Thymus (tissue), 11 donors: ENCODE measurements around the gene IL2RA. TPM values are rescaled to one million over a fixed set of nuclear protein-coding genes. Genes with fewer than 3 reads are reported as not detected.

ENCODE experiments used
- DNase-seq, 9 donors: peaks; one replicate each; pipeline ENCODE4 v3.0.0-alpha.2; 2013; ENCODE audit warnings: low spot score in 9 of 9, low read depth in 6 of 9, missing footprints in 1 of 9
- H3K27ac ChIP-seq, 2 donors: one replicate each; pipeline ENCODE4 v1.5.1; 2013; ENCODE audit warnings: control low read depth in 1 of 2, low read depth in 1 of 2, low read length in 1 of 2, mild to moderate bottlenecking in 1 of 2, moderate library complexity in 1 of 2
- H3K27me3 ChIP-seq, 2 donors: one replicate each; pipeline ENCODE4 v1.5.1; 2013; ENCODE audit warnings: low read length in 1 of 2; ENCODE audit not compliant: control insufficient read depth in 2 of 2, insufficient read depth in 1 of 2
- H3K36me3 ChIP-seq, 2 donors: one replicate each; pipeline ENCODE4 v1.5.1; 2013; ENCODE audit warnings: low read length in 1 of 2, mild to moderate bottlenecking in 1 of 2, moderate library complexity in 1 of 2; ENCODE audit not compliant: control insufficient read depth in 2 of 2, insufficient read depth in 2 of 2
- H3K4me1 ChIP-seq, 2 donors: one replicate each; pipeline ENCODE4 v1.5.1; 2013; ENCODE audit warnings: low read length in 2 of 2; ENCODE audit not compliant: control insufficient read depth in 2 of 2, insufficient read depth in 2 of 2
- H3K4me3 ChIP-seq, 2 donors: one replicate each; pipeline ENCODE4 v1.5.1; 2013; ENCODE audit warnings: low read length in 2 of 2, control low read depth in 1 of 2, mild to moderate bottlenecking in 1 of 2
- H3K9me3 ChIP-seq, 2 donors: one replicate each; pipeline ENCODE4 v1.5.1; 2013; ENCODE audit warnings: low read length in 1 of 2, mild to moderate bottlenecking in 1 of 2; ENCODE audit not compliant: control insufficient read depth in 2 of 2, insufficient read depth in 1 of 2
- WGBS: extraction: QIAGEN DNeasy Blood & Tissue Kit; methylation state at CpG from one replicate; pipeline ENCODE4 v1.1.7; 2013; 5-methylcytosine and 5-hydroxymethylcytosine counted together
- polyA plus RNA-seq: library from polyadenylated mRNA; stranded (reverse); fragments of 200-250 nt; gene quantifications from one replicate; pipeline ENCODE4 v1.2.3, GENCODE V29; 2013
- total RNA-seq: library from RNA; stranded (reverse); fragments of 120-200 nt; gene quantifications from one replicate; pipeline ENCODE4 v1.2.4, GENCODE V29; 2013
- donor health status: healthy.

IL2RA gene
- total and polyA plus RNA-seq, 2 donors, result 5.6 to 13.0 TPM

GRCh38 chr10:6030217-6030616 is 31.9 kb downstream of the IL2RA start:
- Histone ChIP-seq H3K4me3 (no peak overlapping the region), H3K27ac (no peak overlapping the region), H3K36me3 (no peaks in the 10 kb centered on the region), H3K4me1 (peaks cover 0 to 4% of the 10 kb centered on the region in 2 donors), H3K27me3 (no peaks in the 10 kb centered on the region), H3K9me3 (no peaks in the 10 kb centered on the region)
- 98% methylated on average over 7 of the region's 7 CpGs for WGBS
- no peak for DNase-seq

- Histone ChIP-seq H3K27me3 (no peaks in the 10 kb centered on the region), H3K4me3 (no peak overlapping the region)
Measured at GRCh38 chr10:6027929-6028328, 34.2 kb downstream of the IL2RA start.

GRCh38 chr10:6025683-6026255 is 36.4 kb downstream of the IL2RA start:
- H3K27ac ChIP-seq, result no peak overlapping the region
- H3K27me3 ChIP-seq, result no peaks in the 10 kb centered on the region
- H3K4me3 ChIP-seq, result no peak overlapping the region
- H3K9me3 ChIP-seq, result no peaks in the 10 kb centered on the region
- WGBS, result 98% methylated on average over 6 of the region's 6 CpGs
- DNase-seq, result no peak
- H3K36me3 ChIP-seq, result no peaks in the 10 kb centered on the region
- no peaks in the 10 kb centered on the region for H3K4me1 ChIP-seq

More at GRCh38 chr10:6027929-6028328, 34.2 kb downstream of the IL2RA start:
- Histone ChIP-seq H3K36me3 (no peaks in the 10 kb centered on the region), H3K27ac (no peak overlapping the region), H3K4me1 (no peaks in the 10 kb centered on the region), H3K9me3 (no peaks in the 10 kb centered on the region)
- no peak for DNase-seq
- WGBS, result 74% methylated on average over 6 of the region's 6 CpGs

- DNase-seq, result no peak
- Histone ChIP-seq H3K27me3 (no peaks in the 10 kb centered on the region), H3K4me1 (no peaks in the 10 kb centered on the region), H3K4me3 (no peak overlapping the region), H3K9me3 (peaks cover 0 to 5% of the 10 kb centered on the region in 2 donors), H3K36me3 (no peaks in the 10 kb centered on the region), H3K27ac (no peak overlapping the region)
- 91% methylated on average over 10 of the region's 10 CpGs for WGBS
Measured at GRCh38 chr10:6024334-6024682, 37.9 kb downstream of the IL2RA start.

- Histone ChIP-seq H3K9me3 (peaks cover 0 to 5% of the 10 kb centered on the region in 2 donors), H3K27me3 (no peaks in the 10 kb centered on the region), H3K4me1 (no peaks in the 10 kb centered on the region), H3K36me3 (no peaks in the 10 kb centered on the region), H3K27ac (no peak overlapping the region), H3K4me3 (no peak overlapping the region)
- DNase-seq, result no peak
- WGBS, result 88% methylated on average over 12 of the region's 12 CpGs
Measured at GRCh38 chr10:6023661-6024333, 38.4 kb downstream of the IL2RA start.

- Histone ChIP-seq H3K4me3 (no peak overlapping the region), H3K9me3 (peaks cover 0 to 5% of the 10 kb centered on the region in 2 donors), H3K27ac (no peak overlapping the region), H3K27me3 (no peaks in the 10 kb centered on the region), H3K36me3 (no peaks in the 10 kb centered on the region), H3K4me1 (no peaks in the 10 kb centered on the region)
- 83% methylated on average over 3 of the region's 3 CpGs for WGBS
- DNase-seq, result no peak
Measured at GRCh38 chr10:6022660-6023059, 39.5 kb downstream of the IL2RA start.

- peaks cover 0 to 5% of the 10 kb centered on the region in 2 donors for H3K9me3 ChIP-seq
- 71% methylated on average over 9 of the region's 9 CpGs for WGBS
- H3K27ac ChIP-seq, result no peak overlapping the region
Measured at GRCh38 chr10:6020826-6021225, 41.3 kb downstream of the IL2RA start.

GRCh38 chr10:6019796-6020195 is 42.4 kb downstream of the IL2RA start:
- no peak for DNase-seq
- H3K27ac ChIP-seq, result no peak overlapping the region
- no peaks in the 10 kb centered on the region for H3K36me3 ChIP-seq
- WGBS, result 94% methylated on average over 12 of the region's 12 CpGs
- H3K4me1 ChIP-seq, result peaks cover 0 to 4% of the 10 kb centered on the region in 2 donors
- peaks cover 0 to 5% of the 10 kb centered on the region in 2 donors for H3K9me3 ChIP-seq
- no peaks in the 10 kb centered on the region for H3K27me3 ChIP-seq
- H3K4me3 ChIP-seq, result no peak overlapping the region

More at GRCh38 chr10:6020826-6021225, 41.3 kb downstream of the IL2RA start:
- H3K4me3 ChIP-seq, result no peak overlapping the region
- no peaks in the 10 kb centered on the region for H3K27me3 ChIP-seq
- no peak for DNase-seq
- peaks cover 0 to 2% of the 10 kb centered on the region in 2 donors for H3K4me1 ChIP-seq
- H3K36me3 ChIP-seq, result no peaks in the 10 kb centered on the region

GRCh38 chr10:6019010-6019782 is 43.0 kb downstream of the IL2RA start:
- Histone ChIP-seq H3K4me1 (peaks cover 6 to 10% of the 10 kb centered on the region in 2 donors), H3K36me3 (no peaks in the 10 kb centered on the region), H3K4me3 (no peak overlapping the region), H3K27ac (no peak overlapping the region), H3K9me3 (peaks cover 0 to 5% of the 10 kb centered on the region in 2 donors), H3K27me3 (no peaks in the 10 kb centered on the region)
- WGBS, result 92% methylated on average over 6 of the region's 6 CpGs
- DNase-seq, result no peak
